ENCODE measurements around the gene CES5A. TPM values are rescaled to one million over a fixed set of nuclear protein-coding genes. Genes with fewer than 3 reads are reported as not detected.
"Not testable (repeated sequence)": the region's sequence is repeated elsewhere in the genome, so short reads cannot be mapped to it uniquely, and the experiment has no call there.

The CES5A gene
- total RNA-seq, 1 donor from 2014 or later, result 0.51 TPM

DNA sequence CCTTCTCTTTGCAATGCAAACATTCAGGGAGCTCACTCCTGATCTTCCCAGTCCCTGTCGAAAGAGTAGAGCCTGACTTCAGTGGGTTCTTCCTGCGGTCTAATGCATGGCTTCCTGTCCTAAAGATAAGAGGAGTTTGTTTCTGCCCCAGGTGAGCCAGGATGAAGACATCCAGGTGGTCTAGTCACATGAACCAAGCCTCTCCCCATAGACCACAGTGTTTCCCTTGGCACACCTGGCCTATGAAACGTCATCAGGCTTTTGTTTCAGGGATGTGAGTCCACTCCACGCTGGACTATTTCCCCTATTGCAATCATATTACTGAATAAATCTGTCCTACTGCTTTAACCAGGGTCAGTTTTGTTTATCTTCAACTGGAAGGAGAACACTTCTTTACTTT lies 63.4 kb downstream of the CES5A start:
- DNase-seq (ENCODE audit: missing footprints) (no peak), ATAC-seq (no peak)
- intact Hi-C loops (cut with DNase I), result no loop called here

DNA sequence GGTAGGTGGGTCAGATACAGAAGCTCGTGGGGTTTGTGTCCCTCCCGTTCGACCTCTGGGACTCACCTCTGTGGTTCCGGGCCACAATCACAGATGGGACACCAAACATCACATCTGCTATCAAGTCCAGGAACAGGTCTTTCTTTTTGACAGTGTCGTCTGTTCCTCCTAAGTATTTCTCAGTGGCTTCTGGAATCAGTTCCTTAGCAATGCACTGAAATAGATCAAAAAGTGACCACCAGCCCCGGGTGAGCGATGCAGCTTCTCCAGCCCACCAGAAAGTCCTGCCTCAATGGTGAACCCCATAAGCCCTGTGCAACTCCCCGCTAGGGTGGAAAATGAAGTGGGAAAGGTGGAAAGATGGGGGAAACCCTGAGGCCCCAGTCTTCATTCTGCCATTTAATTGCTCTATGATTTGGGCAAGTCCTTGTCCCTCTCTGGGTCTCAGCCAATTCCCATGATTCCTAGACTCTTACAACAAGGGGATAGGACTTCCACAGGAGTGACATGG lies 64.7 kb downstream of the CES5A start:
- ATAC-seq (no peak), DNase-seq (ENCODE audit: missing footprints) (no peak)
- intact Hi-C loops (cut with DNase I), result no loop called here

DNA sequence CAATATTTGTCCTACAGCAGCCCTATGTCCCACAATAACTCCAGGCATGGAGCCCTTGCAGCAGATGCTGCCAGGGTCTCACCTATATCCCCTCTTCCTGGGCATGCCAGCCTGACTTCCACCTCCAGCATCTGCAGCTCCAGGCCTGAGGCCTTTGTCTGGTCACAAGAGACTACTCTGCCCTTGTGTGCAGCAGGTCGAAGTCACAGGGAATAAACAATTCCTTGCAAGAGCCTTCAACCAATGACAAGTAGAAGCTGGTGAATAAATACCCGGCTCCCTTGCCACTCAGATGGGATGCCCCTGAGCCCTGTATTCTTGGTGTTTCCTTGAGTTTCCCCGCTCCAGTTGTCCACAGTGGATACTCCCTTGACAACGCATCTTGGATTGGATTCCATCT lies 65.3 kb downstream of the CES5A start:
- no peak for DNase-seq (ENCODE audit: missing footprints)
- no peak for ATAC-seq
- intact Hi-C loops (cut with DNase I), result no loop called here

DNA sequence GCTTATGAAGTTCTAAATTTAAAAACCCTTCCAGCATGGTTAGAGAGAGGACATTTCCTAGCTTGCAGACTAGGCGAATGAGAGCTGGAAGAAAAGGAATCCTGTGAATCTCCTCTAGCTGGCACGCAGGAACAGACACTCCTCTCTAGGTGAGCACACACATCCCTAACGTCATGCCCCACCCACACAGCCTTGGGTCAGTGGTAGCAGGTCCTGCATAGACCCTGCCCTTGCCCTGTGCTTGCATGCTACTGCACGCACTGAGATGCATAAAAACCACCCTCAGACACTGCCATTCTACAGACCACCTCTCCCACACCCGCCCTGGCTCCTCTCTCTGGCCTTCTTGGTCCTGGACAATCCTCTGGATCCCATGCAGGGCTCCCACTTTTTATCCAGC lies 65.8 kb downstream of the CES5A start:
- DNase-seq (ENCODE audit: missing footprints) (no peak), ATAC-seq (no peak)
- intact Hi-C loops (cut with DNase I), result no loop called here

DNA sequence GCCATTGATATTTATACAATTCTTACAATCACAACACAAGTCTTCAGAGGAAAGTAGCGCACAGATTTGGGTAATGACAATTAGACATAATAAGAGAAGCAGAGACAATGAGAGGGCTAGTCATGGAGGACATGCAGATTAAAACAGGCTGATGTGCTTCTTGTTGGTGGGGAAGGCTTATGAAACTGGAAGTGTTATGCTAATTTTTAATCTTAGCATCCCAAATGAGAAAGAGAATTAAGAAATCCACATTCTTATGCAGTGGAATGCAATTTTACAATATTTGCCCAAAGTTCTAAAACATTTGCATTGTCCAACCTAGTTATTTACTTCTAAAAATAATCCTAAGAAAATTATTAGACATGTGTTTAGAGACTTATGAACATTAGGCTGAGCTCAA lies 66.9 kb downstream of the CES5A start:
- intact Hi-C loops (cut with DNase I); DNase-seq (ENCODE audit: missing footprints); ATAC-seq: not testable (repeated sequence)

DNA sequence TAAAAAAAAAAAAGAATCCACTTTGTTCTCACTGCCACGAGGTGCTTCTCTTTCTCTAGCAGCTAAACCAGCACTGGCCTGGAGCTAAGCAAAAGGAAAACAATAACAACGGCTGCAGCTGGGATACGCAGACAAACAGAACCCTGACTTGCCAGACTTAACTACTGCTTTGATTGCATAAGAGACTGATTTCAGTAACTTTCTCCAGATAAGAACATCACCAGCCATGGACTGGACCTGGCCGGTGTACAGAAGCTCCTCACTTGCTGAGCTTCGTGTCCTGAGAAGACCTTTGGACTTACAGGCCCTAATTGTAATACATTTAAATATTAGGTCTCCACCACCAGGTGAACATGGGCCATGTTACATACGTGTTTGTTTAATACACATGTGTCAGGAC lies 70.1 kb downstream of the CES5A start:
- intact Hi-C loops (cut with DNase I); DNase-seq (ENCODE audit: missing footprints): not testable (repeated sequence)
- ATAC-seq, result peak; percentile 82

DNA sequence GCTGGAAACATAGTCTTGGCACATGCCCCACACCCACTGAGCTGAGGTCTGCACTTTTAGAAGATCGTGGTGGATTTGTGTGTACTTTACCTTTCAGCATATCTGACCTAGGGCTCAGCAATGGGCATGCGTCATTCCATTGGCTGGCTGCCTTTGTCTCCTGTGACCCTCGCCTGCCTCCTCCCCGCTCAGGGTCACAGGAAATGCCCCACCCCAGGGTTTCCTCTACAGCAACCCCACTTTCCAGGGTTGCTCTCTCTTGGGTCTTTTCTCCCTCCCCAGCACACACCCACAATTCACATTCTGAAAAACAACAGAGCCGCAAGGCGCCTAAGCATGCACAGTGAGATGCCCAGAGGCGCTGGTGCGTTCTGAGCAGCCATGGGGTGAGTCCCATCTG lies 71.5 kb downstream of the CES5A start:
- DNase-seq (ENCODE audit: missing footprints); intact Hi-C loops (cut with DNase I); ATAC-seq: not testable (repeated sequence)

Other genes starting within 250 kb of the CES5A start
- not detected for gene SLC6A2, start 219.4 kb downstream of the CES5A start, total RNA-seq
- 52.2 TPM for gene CES1, start 42.3 kb downstream of the CES5A start, total RNA-seq